Stomach (tissue), 4 donors: ENCODE measurements around the gene CCDC47.

ENCODE experiments used
- CTCF ChIP-seq, 7 experiments: fragments of 450-650 bp in 4 of 7; fragments of 200-600 bp in 3 of 7; sonication (generic) in 3 of 7; IDR thresholded peaks; one replicate each; pipeline ENCODE4 v1.5.1; 2016 to 2019; ENCODE audit warnings: antibody characterized with exemption in 7 of 7, control low read depth in 2 of 7, mild to moderate bottlenecking in 1 of 7
- POLR2A ChIP-seq, 4 donors: fragments of 450-650 bp; IDR thresholded peaks; one replicate each; pipeline ENCODE4 v1.6.1; 2016; ENCODE audit warnings: antibody characterized with exemption in 4 of 4, control low read depth in 2 of 4, mild to moderate bottlenecking in 1 of 4, moderate library complexity in 1 of 4
- POLR2AphosphoS5 ChIP-seq, 3 donors: sonication (generic); formaldehyde crosslinking; IDR thresholded peaks; one replicate each; pipeline ENCODE4 v1.6.1; 2016; ENCODE audit warnings: antibody characterized with exemption in 3 of 3

- TF ChIP-seq CTCF (IDR thresholded peaks at IDR 0.05) (no peak), POLR2AphosphoS5 (IDR thresholded peaks at IDR 0.05) (no peak), POLR2A (IDR thresholded peaks at IDR 0.05) (no peak)
Measured at GRCh38 chr17:63760771-63761539, 12.4 kb downstream of the CCDC47 start.
